ENCODE results near the gene CDK9.
"Not testable (repeated sequence)": the region's sequence is repeated elsewhere in the genome, so short reads cannot be mapped to it uniquely, and the experiment has no call there.

Gene CDK9

DNA sequence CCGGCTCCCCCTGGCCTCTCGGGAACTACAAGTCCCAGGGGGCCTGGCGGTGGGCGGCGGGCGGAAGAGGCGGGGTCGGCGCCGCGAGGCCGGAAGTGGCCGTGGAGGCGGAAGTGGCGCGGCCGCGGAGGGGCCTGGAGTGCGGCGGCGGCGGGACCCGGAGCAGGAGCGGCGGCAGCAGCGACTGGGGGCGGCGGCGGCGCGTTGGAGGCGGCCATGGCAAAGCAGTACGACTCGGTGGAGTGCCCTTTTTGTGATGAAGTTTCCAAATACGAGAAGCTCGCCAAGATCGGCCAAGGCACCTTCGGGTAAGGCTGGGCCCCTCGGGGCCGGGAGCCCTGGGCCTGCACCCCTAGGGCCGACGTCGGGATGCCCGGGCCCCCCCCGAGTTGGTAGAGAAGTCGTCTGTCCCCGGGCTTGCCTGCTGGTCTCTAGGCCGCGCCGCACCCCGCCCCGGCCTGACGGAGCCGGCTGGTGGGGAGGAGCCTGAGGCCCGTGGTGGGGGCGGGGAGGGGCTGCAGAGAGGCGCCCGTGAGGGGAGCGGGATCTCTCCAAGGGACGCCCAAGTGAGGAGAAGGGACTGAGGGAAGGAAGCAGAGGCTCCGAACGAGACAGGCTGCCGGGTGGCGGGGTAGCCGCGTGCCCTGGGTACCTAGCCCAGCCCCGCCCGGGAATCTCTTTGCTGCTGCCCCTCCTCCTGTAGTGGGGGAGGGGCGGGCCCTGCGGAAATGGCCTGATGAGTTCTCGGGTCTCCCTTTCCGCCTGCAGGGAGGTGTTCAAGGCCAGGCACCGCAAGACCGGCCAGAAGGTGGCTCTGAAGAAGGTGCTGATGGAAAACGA lies at the start of gene CDK9:
Gene CDK9 (plus strand): TSS at position 102 of the 840 bp plus-strand sequence. CDS start 115 bp downstream, at position 217.
- peak; percentile 92 for DNase-seq

DNA sequence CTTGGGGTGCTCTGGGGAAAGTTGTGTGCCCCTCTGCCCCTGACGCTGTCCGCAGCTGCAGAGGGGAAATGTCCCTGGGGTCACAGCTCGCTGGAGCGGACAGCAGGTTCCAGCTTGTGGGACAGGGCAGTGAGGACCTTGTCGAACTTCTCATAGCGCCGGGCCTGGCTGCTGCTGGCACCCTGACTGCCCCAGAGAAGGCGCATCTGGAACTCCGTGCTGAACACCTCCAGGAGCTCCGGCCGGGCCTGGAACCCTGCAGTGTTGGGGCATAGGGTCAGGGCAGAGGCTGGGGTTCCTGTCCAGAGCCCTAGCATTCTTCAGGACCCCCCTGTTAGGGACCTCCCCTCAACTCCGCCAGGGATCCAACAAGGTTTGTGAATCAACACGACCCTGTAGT lies 47.2 kb upstream of the CDK9 start:
- no peak for DNase-seq

DNA sequence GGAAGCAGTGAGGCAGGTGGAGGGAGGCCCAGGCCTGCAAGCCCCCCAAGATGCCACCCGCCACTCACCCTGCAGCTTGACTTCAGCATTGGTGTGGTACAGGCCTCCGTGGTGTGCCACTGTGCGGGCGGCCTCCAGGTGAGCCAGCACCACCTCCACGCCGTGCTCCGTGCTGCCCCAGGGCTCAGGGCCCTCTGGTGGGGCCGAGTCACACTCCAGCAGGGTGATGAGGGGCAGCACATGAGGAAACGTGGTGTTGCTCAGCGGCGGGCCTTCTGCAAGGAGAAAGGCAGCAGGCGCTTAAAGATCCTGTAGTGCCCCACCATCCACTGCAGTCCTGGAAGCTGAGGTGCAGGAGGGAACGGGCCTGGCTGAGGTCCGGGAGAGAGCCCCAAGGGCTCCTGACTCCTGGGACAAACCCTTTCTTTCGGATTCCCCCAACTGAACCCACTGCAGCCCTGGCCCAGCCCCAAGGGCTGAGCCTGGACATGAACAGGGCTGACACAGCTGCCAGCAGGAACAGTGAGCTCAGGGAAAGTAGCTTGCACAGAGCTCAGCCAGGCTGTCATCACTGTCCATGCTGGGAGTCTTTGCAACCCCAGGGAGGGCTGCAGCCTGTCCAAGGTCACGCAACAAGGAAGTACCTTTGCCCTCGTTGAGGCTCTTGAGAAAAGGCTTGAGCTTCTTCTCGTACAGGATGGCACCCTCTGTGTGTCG lies 46.1 kb upstream of the CDK9 start:
- no peak for DNase-seq

DNA sequence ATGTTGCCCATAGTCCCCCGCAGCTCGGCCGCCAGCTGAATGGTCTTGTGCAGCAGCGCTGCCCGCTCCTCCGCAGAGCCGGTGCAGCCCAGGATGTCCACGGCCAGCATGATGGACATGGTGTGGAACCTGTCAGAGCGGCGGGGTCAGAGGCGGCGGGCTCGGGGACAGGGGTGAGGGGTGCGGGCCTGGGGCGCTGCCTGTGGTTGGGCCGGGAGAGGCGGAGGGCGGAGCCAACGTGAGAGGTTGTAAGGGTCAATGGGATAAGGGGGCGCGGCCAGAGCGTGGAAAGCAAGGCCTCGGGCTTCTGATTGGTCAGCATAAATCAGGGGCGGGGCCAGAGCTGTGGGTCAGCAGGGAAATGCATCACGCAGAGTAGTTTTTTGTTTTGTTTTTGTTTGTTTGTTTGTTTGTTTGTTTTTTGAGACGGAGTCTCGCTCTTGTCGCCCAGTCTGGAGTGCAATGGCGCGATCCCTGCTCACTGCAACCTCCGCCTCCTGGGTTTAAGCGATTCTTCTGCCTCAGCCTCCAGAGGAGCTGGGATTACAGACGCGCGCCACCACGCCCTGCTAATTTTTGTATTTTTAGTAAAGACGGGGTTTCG lies 43.9 kb upstream of the CDK9 start:
- no peak for DNase-seq

DNA sequence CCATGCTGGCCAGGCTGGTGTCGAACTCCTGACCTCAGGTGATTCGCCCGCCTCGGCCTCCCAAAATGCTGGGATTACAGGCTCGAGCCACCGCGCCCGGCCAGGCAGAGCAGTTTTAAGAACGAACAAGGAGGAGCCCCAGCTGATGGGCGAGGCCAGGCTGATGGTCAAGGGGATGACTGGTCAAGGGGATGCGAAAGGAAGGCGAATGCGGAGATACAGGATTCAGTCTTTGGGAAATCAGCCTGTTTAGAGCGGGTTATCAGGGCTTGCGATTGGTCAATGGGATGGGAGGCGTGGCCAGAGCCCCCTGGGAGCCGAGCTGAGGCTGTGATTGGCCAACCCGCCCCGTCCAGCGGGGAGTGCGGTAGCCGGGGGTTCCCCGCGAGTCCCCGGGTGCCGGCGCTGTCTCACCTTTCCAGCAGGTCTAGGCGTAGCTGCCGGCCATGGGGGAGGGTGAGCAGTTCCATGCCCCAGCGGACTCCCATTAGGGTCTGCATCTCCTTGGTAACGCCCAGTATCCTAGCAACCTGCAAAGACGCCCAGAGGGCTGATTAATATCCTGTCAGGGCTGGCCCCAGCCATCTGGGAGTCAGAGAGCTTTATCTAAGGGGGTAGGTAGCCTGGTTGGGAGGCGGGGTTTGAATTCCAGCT lies 43.3 kb upstream of the CDK9 start:
- peak; percentile 1 for DNase-seq

DNA sequence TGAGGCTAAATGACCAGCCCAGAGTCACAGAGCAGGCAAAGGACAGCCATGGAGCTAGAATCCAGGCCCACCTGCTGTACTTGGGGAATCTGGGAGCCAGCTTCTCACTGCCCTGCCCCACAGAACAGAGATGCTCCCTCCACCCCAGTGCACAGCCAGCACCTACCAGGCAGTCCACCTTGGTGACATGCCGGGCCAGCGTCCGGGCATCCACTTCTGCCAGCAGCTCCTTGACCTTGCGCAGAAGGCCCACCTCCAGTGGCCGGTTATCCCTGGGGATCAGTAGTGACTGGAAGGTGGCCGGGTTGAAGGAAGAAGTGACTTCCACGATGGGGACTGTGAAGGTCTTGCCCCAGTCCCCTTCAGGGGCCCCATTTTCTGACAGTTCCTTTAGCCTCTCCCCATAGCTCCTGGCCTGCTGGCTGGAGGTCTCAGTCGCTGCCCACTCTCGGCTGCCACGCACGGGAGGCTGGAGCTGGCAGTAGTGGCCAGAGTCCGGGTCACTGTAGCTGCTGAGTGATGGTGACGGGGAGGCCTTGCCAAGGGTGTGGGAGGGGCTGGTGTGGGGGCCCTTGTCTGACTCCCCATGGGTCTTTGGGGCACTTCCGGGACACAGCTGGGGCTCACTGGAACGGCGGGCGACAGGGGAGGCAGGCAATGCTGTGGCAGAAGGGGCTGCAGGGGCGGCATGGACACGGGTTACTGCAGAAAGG lies 41.3 kb upstream of the CDK9 start:
- no peak for DNase-seq

DNA sequence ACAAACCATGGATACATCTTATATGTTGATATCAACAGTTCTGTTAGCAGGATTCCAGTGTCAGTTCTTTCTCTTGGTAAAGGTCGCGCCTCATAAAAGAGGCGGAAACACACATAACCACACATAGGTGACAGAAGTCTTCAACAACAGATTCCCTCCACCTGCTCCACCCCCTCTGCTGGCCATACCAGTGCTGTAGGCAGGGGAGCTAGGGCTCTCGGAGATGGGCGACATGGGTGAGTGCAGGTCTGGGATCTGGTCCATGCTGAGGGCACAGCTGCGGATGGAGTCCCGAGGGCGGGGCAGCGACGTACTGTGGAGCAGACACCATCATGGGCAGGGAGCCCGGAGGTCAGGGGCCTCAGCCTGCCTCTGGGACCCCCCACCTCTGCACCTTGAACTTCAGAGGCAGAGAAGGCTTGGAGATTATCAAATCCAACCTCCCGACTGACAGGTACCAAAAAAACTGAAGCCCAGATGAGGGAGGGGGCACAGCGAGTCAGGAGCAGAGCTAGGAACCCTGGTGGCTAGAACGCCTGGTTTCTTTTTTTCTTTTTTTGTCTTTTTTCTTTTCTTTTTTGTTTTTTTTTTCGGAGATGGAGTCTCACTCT lies 38.8 kb upstream of the CDK9 start:
- no peak for DNase-seq

DNA sequence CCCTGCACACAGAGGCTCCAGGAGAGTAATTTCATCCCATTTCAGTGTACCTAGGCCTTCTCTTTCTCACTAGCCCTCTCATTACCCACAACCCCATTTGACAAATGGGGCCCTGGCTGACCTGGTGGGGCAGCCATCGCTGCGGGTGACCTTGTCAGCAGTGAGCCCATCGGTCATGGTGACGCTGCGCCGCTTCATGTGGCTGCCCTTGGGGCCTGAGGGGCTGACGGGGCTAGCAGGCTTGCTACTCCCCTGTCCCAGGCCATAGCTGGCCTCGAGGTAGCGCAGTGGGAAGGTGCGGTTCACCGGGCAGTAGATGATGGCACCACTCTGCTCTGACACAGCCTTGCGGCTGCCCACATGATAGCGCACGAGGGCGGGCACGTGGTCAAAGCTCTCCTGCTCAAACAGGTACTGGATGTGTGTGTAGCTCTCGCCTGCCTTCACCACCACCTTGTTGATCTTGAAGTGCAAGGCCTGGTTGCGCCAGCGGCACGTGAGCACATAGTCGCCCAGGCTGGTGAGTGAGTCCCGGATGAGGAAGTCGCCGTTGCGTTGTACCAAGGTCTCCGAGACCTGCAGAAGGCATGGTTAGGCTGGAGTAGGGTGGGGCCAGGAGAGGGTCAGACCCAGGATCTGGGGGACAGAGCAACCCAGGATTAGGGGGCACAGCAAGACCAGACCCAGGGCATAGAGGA lies 36.6 kb upstream of the CDK9 start:
- no peak for DNase-seq

DNA sequence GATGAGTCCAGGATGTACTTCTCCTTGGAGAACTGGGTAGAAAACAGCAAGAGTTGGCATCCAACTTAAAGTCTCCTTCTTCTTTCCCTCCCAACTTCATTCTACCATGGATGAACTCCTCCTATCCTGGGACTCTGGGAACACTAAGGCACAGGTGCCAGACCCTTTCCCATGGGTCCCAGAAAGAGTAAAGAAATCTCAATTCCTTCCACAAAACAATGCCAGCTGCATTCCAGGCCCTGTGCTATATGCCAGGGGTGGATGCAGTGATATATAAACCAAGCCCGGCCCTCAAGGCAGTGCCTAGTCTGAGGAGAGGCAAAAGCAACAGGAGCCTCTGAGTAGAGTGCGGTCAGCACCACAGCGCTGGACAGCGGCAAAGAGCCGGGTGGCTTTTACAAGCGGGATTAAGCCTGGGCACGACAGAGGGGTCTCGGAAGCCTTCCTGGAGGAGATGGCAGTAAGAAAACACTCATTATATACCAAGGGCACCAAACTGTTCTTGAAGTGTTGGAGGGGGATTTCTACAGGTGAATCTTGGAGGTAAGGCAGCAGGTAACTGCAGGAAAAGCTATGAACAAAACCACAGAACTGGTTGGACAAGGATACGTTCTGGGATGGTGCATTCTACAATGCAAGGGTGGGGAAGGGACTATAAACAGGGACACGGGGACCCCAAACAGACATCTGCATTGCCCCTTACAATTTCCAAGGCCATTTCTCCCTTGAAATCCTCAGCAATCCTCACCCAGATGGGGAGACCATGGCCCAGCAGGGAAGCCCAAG lies 34.4 kb upstream of the CDK9 start:
- DNase-seq, result peak; percentile 21

DNA sequence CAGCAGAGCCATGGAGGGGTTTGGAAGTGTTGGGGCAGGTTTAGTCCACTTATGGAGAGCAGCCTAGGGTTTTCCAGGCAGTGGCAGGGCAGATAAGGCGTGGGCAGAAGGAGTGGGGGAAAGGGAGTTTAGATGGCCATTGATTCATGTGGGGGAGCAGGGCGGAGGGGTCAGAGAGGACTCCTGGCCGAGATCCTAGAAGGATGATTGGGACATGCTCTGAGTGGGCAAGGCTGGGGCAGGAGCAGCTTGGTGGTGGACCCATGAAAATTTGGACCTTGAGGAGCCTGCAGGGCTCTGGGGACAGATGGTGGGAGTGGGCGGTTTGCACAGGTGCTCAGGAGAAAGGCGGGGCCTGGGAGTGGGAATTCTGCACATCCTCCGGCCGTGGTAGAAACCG lies 32.7 kb upstream of the CDK9 start:
- DNase-seq, result no peak

DNA sequence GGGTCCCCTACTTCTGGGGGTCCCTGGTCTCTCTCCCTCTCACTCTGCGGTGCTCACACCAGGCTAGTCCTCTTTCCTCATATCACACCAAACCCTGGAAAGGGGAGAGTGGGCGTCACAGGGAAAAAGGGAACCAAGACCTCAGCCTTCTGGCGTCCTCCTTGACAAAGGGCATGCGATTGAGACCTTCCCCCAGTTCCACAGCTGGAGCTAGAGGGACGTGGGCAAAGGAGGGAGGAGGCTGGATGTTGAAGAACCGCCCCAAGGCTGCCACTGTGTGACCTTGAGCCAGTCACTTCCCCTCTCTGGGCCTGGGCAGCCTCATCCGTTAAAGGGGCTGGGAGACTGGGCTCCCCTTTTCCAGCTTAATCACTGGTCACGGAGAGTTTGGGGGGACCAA lies 32.2 kb upstream of the CDK9 start:
- no peak for DNase-seq

DNA sequence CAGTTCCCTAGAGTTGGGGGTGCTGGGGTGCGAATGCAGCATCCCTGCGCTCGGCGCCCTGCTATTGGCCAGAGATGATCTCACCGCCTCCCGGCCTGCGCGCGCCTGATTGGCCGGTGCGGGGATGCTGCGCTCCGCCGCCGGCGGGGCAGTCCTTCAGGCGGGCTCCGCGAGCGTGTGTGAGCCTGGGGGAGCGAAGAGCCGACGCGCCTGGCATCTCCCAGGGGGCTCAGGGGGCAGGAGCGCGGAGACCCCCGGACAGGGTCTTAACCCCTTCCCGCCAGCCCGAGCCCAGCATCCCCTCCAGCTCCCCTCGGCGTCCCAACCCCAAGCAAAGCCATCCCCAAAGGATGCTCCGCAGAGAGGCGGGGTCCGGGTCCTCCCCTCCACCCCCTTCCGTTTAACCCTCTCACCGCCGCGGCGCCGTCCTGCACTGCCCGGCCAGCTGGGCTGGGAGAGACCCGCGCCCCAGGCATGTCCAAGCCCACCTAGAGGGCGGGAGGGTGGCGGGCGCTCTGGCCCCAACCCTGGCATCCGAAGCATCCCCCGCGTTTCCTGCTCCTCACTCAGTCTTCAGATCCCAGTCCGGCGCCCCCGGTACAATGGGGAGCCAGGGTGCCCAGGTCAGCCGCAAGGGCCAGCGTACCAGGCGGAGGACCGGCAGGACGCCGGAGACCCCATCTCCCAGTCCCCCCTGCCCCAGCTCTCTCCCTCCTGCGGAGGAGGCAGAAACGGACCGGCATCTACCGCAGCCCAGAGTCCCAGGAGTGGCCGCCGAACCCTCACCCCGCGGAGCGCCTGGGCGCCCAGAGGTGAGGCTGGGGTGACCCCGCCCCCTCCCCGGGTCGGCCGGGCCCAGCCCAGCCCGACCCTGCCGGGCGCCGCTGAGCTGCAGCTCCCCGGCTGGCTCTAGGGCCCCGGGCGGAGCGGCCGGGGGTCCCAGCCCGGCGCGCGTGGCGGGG lies 31.5 kb upstream of the CDK9 start:
- no peak for DNase-seq

DNA sequence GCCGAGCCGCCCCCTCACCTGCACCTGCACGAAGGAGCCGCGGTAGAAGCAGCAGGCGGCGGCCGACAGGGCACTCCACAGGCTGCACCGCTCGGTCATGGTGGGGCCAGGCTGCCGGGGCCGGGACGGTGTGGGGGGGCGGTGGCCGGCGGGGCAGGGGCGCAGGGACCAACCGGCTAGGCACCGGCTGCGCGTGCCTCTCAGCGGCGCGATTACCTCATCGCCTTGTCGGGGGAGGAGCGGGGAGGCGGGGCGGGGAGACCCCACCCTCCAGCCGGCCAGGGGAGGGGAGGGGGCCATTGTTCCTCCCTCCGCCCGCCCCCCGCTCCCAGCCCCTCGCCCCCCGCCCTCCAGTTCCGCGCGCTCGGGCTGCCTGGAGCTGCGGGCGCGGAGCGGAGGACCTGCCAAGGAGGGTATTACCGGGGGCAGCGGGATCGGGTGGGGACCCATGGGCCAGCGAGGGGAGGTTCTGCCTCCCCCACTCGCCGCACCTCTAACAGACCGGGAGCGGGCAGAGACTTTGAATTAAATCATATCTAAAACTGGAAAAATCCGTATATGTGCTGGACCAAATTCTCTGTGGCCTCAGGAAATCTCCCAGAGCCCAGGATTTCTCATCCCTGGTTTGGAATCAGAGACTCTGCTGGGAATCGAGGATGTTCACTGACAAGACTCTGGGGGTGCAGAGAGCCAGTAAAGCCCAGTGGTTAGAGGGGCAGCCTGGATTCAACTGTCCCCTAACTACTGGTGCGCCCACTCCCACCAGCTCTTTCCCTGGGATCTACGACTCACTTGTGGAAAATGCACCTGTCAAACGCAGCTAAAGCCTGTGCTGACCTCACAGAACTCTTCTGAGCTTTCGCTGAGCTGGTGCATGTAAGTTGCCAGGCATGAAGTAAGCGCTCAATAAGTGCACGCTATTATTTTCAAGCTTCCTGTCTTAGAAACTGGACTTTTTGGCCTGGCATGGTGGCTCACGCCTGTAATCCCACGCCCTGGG lies 30.5 kb upstream of the CDK9 start:
- no peak for DNase-seq

DNA sequence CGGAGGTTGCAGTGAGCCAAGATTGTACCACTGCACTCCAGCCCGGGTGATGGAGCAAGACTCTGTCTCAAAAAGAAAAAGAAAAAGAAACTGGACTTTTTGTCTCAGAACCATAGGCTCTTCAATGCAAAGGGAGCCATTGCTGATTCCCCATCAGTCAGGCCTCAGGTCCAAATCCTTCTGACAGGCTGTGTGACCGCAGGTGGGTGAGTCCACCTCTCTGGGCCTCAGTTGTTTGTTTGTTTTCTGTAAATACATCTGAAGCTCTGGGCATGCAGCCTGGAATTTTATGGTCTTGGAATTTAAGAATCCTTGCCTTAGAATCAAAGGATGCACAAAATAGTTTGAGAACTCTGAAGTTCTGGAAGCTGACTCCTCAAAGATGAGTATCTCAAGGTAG lies 29.6 kb upstream of the CDK9 start:
- no peak for DNase-seq

DNA sequence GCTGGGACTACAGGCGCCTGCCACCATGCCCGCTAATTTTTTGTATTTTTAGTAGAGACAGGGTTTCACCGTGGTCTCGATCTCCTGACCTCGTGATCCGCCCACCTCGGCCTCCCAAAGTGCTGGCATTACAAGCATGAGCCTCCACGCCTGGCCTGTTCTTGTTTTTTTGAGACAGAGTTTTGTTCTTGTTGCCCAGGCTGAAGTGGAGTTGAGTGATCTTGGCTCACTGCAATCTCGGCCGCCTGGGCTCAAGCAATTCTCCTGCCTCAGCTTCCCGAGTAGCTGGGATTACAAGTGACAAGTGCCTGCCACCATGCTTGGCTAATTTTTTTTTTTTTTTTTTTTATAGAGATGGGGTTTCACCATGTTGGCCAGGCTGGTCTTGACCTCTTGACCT lies 29.1 kb upstream of the CDK9 start:
- DNase-seq, result not testable (repeated sequence)

DNA sequence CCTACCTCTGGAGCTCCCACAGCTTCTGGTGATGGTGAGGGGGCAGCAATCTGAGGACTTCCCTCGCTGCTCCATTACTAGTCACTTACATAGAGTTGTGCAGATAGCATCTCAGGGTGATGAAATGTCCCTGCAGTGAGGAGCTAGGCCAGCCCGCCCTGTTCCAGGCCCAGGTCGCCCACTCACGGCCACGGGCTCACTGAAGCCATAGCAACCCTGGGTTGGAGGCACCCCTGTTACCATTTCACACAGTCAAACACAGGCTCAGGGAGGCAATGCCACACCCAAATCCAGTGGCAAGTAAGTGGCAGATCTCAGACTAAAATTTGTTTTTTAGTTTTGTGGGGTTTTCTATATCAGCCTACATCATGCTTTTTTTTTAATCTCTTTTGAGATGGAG lies 27.0 kb upstream of the CDK9 start:
- DNase-seq, result peak; percentile 39

DNA sequence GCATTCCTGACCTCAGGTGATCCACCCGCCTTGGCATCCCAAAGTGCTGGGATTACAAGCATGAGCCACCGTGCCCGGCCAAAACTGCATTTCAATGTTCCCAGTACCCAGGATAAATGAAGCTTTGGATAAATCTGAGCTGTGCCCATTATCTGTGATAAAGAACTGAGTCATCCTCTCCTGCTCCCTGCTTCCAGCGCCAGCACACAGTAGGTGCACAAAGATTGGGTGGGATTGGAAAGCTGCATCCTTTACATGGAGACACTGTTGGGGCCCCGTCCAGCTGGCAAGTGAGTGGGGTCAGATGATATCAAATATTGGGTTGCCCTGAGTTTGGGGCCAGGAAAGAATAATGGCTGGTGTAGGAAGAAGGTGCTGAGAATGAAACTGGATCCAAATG lies 24.8 kb upstream of the CDK9 start:
- DNase-seq, result no peak

DNA sequence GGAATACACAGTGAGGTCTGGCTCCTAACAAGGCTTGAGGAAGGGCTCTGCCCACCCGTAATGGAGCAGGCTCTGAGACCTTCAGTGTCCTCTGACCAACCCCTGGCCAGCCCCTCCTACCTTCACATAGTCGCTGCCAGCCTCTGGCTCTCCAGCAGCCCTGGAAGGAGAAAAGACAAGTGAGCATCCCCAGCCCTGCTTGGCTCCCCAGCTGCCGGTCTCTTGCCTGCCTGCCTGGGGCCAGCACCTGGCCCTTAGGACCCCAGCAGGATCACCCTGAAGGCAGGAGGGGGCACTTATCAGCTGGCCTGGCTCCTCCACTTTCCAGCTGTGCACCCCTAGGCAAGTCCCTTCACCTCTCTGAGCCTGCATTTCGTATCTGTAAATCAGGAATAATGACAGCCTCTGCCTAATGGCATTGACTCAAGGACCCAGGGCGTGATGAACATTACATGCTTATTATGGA lies 24.3 kb upstream of the CDK9 start:
- no peak for DNase-seq

Measured in OCI-M1 (cell line).